ENCODE results near the gene CPE.

The CPE gene

GRCh38 chr4:165524532-165525190 is 145.9 kb downstream of the CPE start:
- no peak overlapping the region for H3K27ac ChIP-seq
- TF ChIP-seq CTCF (IDR thresholded peaks at IDR 0.05) (no peak), ZFX (IDR thresholded peaks at IDR 0.05; ENCODE audit: borderline replicate concordance) (no peak)

- TF ChIP-seq CTCF (IDR thresholded peaks at IDR 0.05) (no peak), ZFX (IDR thresholded peaks at IDR 0.05; ENCODE audit: borderline replicate concordance) (no peak)
- no peak overlapping the region for H3K27ac ChIP-seq
Measured at GRCh38 chr4:165532976-165533375, 154.2 kb downstream of the CPE start.

- no peak overlapping the region for H3K27ac ChIP-seq
- TF ChIP-seq CTCF (IDR thresholded peaks at IDR 0.05), result peak; percentile 73
- TF ChIP-seq ZFX (IDR thresholded peaks at IDR 0.05; ENCODE audit: borderline replicate concordance), result no peak
Measured at GRCh38 chr4:165537028-165537648, 158.3 kb downstream of the CPE start.

GRCh38 chr4:165539801-165540200 is 161.0 kb downstream of the CPE start:
- no peak for TF ChIP-seq ZFX (IDR thresholded peaks at IDR 0.05; ENCODE audit: borderline replicate concordance)
- no peak for TF ChIP-seq CTCF (IDR thresholded peaks at IDR 0.05)
- no peak overlapping the region for H3K27ac ChIP-seq

- no peak overlapping the region for H3K27ac ChIP-seq
- no peak for TF ChIP-seq CTCF (IDR thresholded peaks at IDR 0.05)
- no peak for TF ChIP-seq ZFX (IDR thresholded peaks at IDR 0.05; ENCODE audit: borderline replicate concordance)
Measured at GRCh38 chr4:165540206-165540830, 161.5 kb downstream of the CPE start.

- TF ChIP-seq CTCF (IDR thresholded peaks at IDR 0.05) (no peak), ZFX (IDR thresholded peaks at IDR 0.05; ENCODE audit: borderline replicate concordance) (no peak)
- no peak overlapping the region for H3K27ac ChIP-seq
Measured at GRCh38 chr4:165541851-165542459, 163.1 kb downstream of the CPE start.

GRCh38 chr4:165542476-165542875 is 163.7 kb downstream of the CPE start:
- H3K27ac ChIP-seq, result no peak overlapping the region
- TF ChIP-seq ZFX (IDR thresholded peaks at IDR 0.05; ENCODE audit: borderline replicate concordance) (no peak), CTCF (IDR thresholded peaks at IDR 0.05) (no peak)

Measured in 22Rv1 (cell line).